Keratinocyte (primary cell): Measurements from ENCODE around the gene LHFPL6. TPM values are rescaled to one million over a fixed set of nuclear protein-coding genes. Genes with fewer than 3 reads are reported as not detected.

Experiments
- DNase-seq: peaks from one replicate; pipeline ENCODE4 v3.0.0-alpha.2; 2011; ENCODE audit warnings: low read depth, missing footprints, low spot score
- FAIRE-seq: peaks from 2 replicates; lab custom pipeline; 2011; peaks lifted over from hg19 to GRCh38; lab: Jason Lieb, UNC
- H2AFZ ChIP-seq: 2 replicates; pipeline ENCODE4 v1.6.0; 2012; ENCODE audit warnings: low read length, control low read depth, inconsistent platforms; ENCODE audit not compliant: control insufficient read depth
- H3K27ac ChIP-seq: 2 replicates; pipeline ENCODE4 v1.5.1; 2011; ENCODE audit warnings: low read length; ENCODE audit not compliant: control insufficient read depth, insufficient read depth
- H3K27me3 ChIP-seq: 3 replicates; pipeline ENCODE4 v1.6.0; 2011; ENCODE audit warnings: low read length; ENCODE audit not compliant: control insufficient read depth, insufficient read depth; ENCODE audit errors: extremely low read depth
- H3K36me3 ChIP-seq, 2 experiments: 2 replicates in 1 of 2; 3 replicates in 1 of 2; pipeline ENCODE4 v1.5.1; 2011; ENCODE audit warnings: low read length in 2 of 2, mild to moderate bottlenecking in 1 of 2; ENCODE audit not compliant: control insufficient read depth in 2 of 2, insufficient read depth in 2 of 2; ENCODE audit errors: extremely low read depth in 1 of 2
- H3K4me1 ChIP-seq: 3 replicates; pipeline ENCODE4 v1.5.1; 2011; ENCODE audit warnings: low read length; ENCODE audit not compliant: control insufficient read depth, insufficient read depth; ENCODE audit errors: extremely low read depth
- H3K4me2 ChIP-seq: 3 replicates; pipeline ENCODE4 v1.6.0; 2011; ENCODE audit warnings: low read depth, low read length; ENCODE audit not compliant: control insufficient read depth, insufficient read depth; ENCODE audit errors: extremely low read depth
- H3K4me3 ChIP-seq, 3 experiments: fragments of 200-600 bp in 1 of 3; sonication (generic) in 1 of 3; 2 replicates in 2 of 3; 3 replicates in 1 of 3; pipeline ENCODE4 v1.5.1; 2011 to 2016; ENCODE audit warnings: low read length in 3 of 3, mild to moderate bottlenecking in 3 of 3, control low read depth in 2 of 3, inconsistent platforms in 1 of 3, low read depth in 1 of 3, mixed read lengths in 1 of 3, mixed run types in 1 of 3, moderate library complexity in 1 of 3; ENCODE audit not compliant: control insufficient read depth in 2 of 3, insufficient read depth in 2 of 3; ENCODE audit errors: extremely low read depth in 1 of 3
- H3K79me2 ChIP-seq: 2 replicates; pipeline ENCODE4 v1.6.0; 2012; ENCODE audit warnings: low read length; ENCODE audit not compliant: control insufficient read depth, insufficient read depth
- H3K9ac ChIP-seq: 3 replicates; pipeline ENCODE4 v1.6.0; 2011; ENCODE audit warnings: low read length; ENCODE audit not compliant: control insufficient read depth, insufficient read depth; ENCODE audit errors: extremely low read depth
- H3K9me1 ChIP-seq: 3 replicates; pipeline ENCODE4 v1.6.0; 2011; ENCODE audit warnings: low read length; ENCODE audit not compliant: control insufficient read depth, insufficient read depth; ENCODE audit errors: extremely low read depth
- H3K9me3 ChIP-seq: 2 replicates; pipeline ENCODE4 v1.5.1; 2012; ENCODE audit warnings: low read depth, low read length; ENCODE audit not compliant: control insufficient read depth
- H4K20me1 ChIP-seq: 3 replicates; pipeline ENCODE4 v1.6.0; 2011; ENCODE audit warnings: low read length; ENCODE audit not compliant: control insufficient read depth, insufficient read depth; ENCODE audit errors: extremely low read depth
- EZH2 ChIP-seq: IDR thresholded peaks from one replicate; pipeline ENCODE4 v1.6.1; 2012; ENCODE audit warnings: inconsistent platforms, mild to moderate bottlenecking, low read length, moderate library complexity
- dilution Hi-C: fragments of 300-500 bp; cut with MboI; formaldehyde crosslinking; loops from one replicate; pipeline ENCODE4 v1.7.0; 2020; ENCODE audit warnings: low sequenced_read_pairs; ENCODE audit not compliant: extremely low pct_ligation_motif_present
- polyA plus RNA-seq, 5 experiments: library from polyadenylated mRNA; depleted of rRNA in 3 of 5; stranded (reverse) in 3 of 5; stranded (forward) in 1 of 5; unstranded in 1 of 5; fragments of >200 nt; gene quantifications; 1 replicate in 1 of 5; 2 replicates in 3 of 5; 3 replicates in 1 of 5; pipeline versions ENCODE4 v1.2.1 to v1.2.3, GENCODE V29; 2011 to 2012; ENCODE audit warnings: missing spikeins in 2 of 5, low read depth in 1 of 5, low replicate concordance in 1 of 5
- TF ChIP-seq, protein P1 (sequence below), 3 experiments: IDR thresholded peaks in 1 of 3; conservative IDR thresholded peaks in 1 of 3; optimal IDR thresholded peaks in 1 of 3; 2 replicates in 2 of 3; 3 replicates in 1 of 3; pipeline versions ENCODE3 to v1.5.1; 2011; ENCODE audit warnings: low read length in 3 of 3, mild to moderate bottlenecking in 3 of 3, moderate library complexity in 2 of 3, control low read depth in 1 of 3, inconsistent platforms in 1 of 3; ENCODE audit not compliant: insufficient read depth in 2 of 3; ENCODE audit errors: extremely low read depth in 1 of 3

LHFPL6 gene
- polyA plus RNA-seq, 1 donor (not counting 4 experiments of a cell fraction or from before 2014, with no cell fraction given), result 15.8 TPM

- Histone ChIP-seq H3K9me1 (no peaks in the 10 kb centered on the region), H3K27me3 (no peaks in the 10 kb centered on the region), H3K9me3 (no peaks in the 10 kb centered on the region), H3K27ac (no peak overlapping the region), H3K9ac (no peak overlapping the region), H3K4me3 (peak overlapping the region in 1 of 3 experiments; percentile 1), H3K4me2 (no peak overlapping the region), H4K20me1 (no peaks in the 10 kb centered on the region), H3K36me3 (no peaks in the 10 kb centered on the region), H2AFZ (no peak overlapping the region), H3K4me1 (peaks cover 23% of the 10 kb centered on the region), H3K79me2 (no peaks in the 10 kb centered on the region)
- DNase-seq (no peak), FAIRE-seq (no peak)
- dilution Hi-C loops, result no loop called here
- TF ChIP-seq EZH2, result no peak
- TF ChIP-seq, protein P1, sequence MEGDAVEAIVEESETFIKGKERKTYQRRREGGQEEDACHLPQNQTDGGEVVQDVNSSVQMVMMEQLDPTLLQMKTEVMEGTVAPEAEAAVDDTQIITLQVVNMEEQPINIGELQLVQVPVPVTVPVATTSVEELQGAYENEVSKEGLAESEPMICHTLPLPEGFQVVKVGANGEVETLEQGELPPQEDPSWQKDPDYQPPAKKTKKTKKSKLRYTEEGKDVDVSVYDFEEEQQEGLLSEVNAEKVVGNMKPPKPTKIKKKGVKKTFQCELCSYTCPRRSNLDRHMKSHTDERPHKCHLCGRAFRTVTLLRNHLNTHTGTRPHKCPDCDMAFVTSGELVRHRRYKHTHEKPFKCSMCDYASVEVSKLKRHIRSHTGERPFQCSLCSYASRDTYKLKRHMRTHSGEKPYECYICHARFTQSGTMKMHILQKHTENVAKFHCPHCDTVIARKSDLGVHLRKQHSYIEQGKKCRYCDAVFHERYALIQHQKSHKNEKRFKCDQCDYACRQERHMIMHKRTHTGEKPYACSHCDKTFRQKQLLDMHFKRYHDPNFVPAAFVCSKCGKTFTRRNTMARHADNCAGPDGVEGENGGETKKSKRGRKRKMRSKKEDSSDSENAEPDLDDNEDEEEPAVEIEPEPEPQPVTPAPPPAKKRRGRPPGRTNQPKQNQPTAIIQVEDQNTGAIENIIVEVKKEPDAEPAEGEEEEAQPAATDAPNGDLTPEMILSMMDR (optimal IDR thresholded peaks at IDR 0.05 in 1 of 3, IDR thresholded peaks at IDR 0.05 in 1 of 3, conservative IDR thresholded peaks at IDR 0.05 in 1 of 3; ENCODE audit: extremely low read depth in 1 of 3, insufficient read depth in 2 of 3, low read length in 3 of 3), result no peak
Observed at GRCh38 chr13:39375601-39376000, 227.4 kb downstream of the LHFPL6 start.

- no peaks in the 10 kb centered on the region for H3K79me2 ChIP-seq
- no peaks in the 10 kb centered on the region for H4K20me1 ChIP-seq
- H3K4me3 ChIP-seq, result peak overlapping the region in 2 of 3 experiments; percentile 11 to 27
- peak overlapping the region; percentile 43 for H2AFZ ChIP-seq
- dilution Hi-C loops, result no loop called here
- peak overlapping the region; percentile 44 for H3K4me2 ChIP-seq
- TF ChIP-seq, protein P1 (optimal IDR thresholded peaks at IDR 0.05 in 1 of 3, IDR thresholded peaks at IDR 0.05 in 1 of 3, conservative IDR thresholded peaks at IDR 0.05 in 1 of 3; ENCODE audit: extremely low read depth in 1 of 3, insufficient read depth in 2 of 3, low read length in 3 of 3), result no peak
- no peak for TF ChIP-seq EZH2
- peaks cover 28% of the 10 kb centered on the region for H3K4me1 ChIP-seq
- H3K27me3 ChIP-seq, result no peaks in the 10 kb centered on the region
- DNase-seq (peak; percentile 19), FAIRE-seq (peak; percentile 69)
- H3K27ac ChIP-seq, result peak overlapping the region; percentile 48
- H3K9ac ChIP-seq, result no peak overlapping the region
- H3K36me3 ChIP-seq, result no peaks in the 10 kb centered on the region
- no peaks in the 10 kb centered on the region for H3K9me3 ChIP-seq
- H3K9me1 ChIP-seq, result no peaks in the 10 kb centered on the region
Observed at GRCh38 chr13:39374741-39375189, 228.2 kb downstream of the LHFPL6 start.
